HEK293T (cell line): ENCODE data around the gene RNU6-1.

Experiments used
- CTCF ChIA-PET: fragments of 350-600 bp; formaldehyde crosslinking; extraction: SDS; loops from one replicate; lab custom pipeline; 2021; ENCODE audit warnings: antibody characterized with exemption, inconsistent platforms; lab: Yijun Ruan, JAX
- POLR2A ChIA-PET: fragments of 350-600 bp; formaldehyde crosslinking; extraction: SDS; loops from one replicate; lab custom pipeline; 2020; ENCODE audit warnings: antibody characterized with exemption, inconsistent platforms; lab: Yijun Ruan, JAX
- DNase-seq: peaks from one replicate; pipeline ENCODE4 v3.0.0; 2012; ENCODE audit warnings: mixed read lengths; ENCODE audit errors: extremely low spot score
- ARNT ChIP-seq: fragments of 450-650 bp; IDR thresholded peaks from 2 replicates; pipeline ENCODE4 v1.6.1; 2017; ENCODE audit warnings: mild to moderate bottlenecking
- BHLHE40 ChIP-seq: fragments of 450-650 bp; IDR thresholded peaks from 2 replicates; pipeline ENCODE4 v1.6.1; 2016; ENCODE audit warnings: mild to moderate bottlenecking, moderate library complexity, borderline replicate concordance
- CTBP1 ChIP-seq: fragments of 450-650 bp; IDR thresholded peaks from 2 replicates; pipeline ENCODE4 v1.6.1; 2016; ENCODE audit warnings: borderline replicate concordance
- ELF4 ChIP-seq: fragments of 450-650 bp; IDR thresholded peaks from 2 replicates; pipeline ENCODE4 v1.6.1; 2017; ENCODE audit warnings: antibody characterized with exemption
- FOXA1 ChIP-seq: fragments of 450-650 bp; IDR thresholded peaks from 2 replicates; pipeline ENCODE4 v1.6.1; 2016; ENCODE audit warnings: mild to moderate bottlenecking
- FOXK2 ChIP-seq: fragments of 450-650 bp; IDR thresholded peaks from 2 replicates; pipeline ENCODE4 v1.6.1; 2016; ENCODE audit warnings: mild to moderate bottlenecking
- FOXM1 ChIP-seq: fragments of 450-650 bp; IDR thresholded peaks from 2 replicates; pipeline ENCODE4 v1.6.1; 2017; ENCODE audit warnings: mild to moderate bottlenecking, borderline replicate concordance
- HDGF ChIP-seq: fragments of 450-650 bp; IDR thresholded peaks from 2 replicates; pipeline ENCODE4 v1.6.1; 2017; ENCODE audit warnings: antibody characterized with exemption, borderline replicate concordance
- L3MBTL2 ChIP-seq: fragments of 450-650 bp; conservative IDR thresholded peaks from 2 replicates; pipeline ENCODE4 v1.6.1; 2016; ENCODE audit warnings: mild to moderate bottlenecking
- LEF1 ChIP-seq: fragments of 450-650 bp; IDR thresholded peaks from 2 replicates; pipeline ENCODE4 v1.6.1; 2017; ENCODE audit warnings: mild to moderate bottlenecking, borderline replicate concordance
- NFRKB ChIP-seq: fragments of 450-650 bp; IDR thresholded peaks from 2 replicates; pipeline ENCODE4 v1.6.1; 2016; ENCODE audit warnings: mild to moderate bottlenecking, moderate library complexity
- SP1 ChIP-seq: fragments of 450-650 bp; IDR thresholded peaks from 2 replicates; pipeline ENCODE4 v1.6.1; 2017
- SUZ12 ChIP-seq: fragments of 450-650 bp; IDR thresholded peaks from 2 replicates; pipeline ENCODE4 v1.6.1; 2016; ENCODE audit warnings: mild to moderate bottlenecking
- TARDBP ChIP-seq: fragments of 450-650 bp; IDR thresholded peaks from 2 replicates; pipeline ENCODE4 v1.6.1; 2016
- ZNF384 ChIP-seq: fragments of 450-650 bp; IDR thresholded peaks from 2 replicates; pipeline ENCODE4 v1.6.1; 2016
- TF ChIP-seq, protein P1 (sequence below): fragments of 450-650 bp; IDR thresholded peaks from 2 replicates; pipeline ENCODE4 v1.6.1; 2016

Gene RNU6-1

DNA sequence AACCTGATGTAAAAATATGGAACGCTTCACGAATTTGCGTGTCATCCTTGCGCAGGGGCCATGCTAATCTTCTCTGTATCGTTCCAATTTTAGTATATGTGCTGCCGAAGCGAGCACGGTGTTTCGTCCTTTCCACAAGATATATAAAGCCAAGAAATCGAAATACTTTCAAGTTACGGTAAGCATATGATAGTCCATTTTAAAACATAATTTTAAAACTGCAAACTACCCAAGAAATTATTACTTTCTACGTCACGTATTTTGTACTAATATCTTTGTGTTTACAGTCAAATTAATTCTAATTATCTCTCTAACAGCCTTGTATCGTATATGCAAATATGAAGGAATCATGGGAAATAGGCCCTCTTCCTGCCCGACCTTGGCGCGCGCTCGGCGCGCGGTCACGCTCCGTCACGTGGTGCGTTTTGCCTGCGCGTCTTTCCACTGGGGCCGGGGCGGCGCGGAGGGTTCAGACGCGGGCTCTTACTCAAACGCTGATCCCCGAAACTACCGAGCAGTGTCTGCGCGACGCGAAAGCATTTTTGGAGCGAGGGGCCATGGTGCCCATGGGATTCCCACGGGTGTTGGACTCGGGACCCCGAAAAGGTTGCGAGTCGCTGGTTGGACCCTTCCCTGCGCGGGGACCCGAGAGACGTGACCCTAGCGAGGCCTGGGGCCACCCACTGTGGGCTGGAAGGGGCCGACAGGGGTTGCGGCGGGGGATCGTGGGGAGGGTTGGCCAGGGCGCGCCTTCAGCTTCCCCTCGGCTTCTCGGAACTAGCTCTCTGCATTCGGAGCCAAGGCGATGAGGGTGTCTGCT is at the start of gene RNU6-1:
Gene RNU6-1, minus strand, starts transcription at position 117 of the 820 bp plus-strand sequence.
- CTCF ChIA-PET: interaction anchor here (1.9 kb wide), 1 partner anchor 315 kb away, joined by 4 read pairs; no protein-coding TSS in a partner anchor
- peak; percentile 80; the same call in 1 of the 2 replicates for TF ChIP-seq L3MBTL2
- TF ChIP-seq, protein P1, sequence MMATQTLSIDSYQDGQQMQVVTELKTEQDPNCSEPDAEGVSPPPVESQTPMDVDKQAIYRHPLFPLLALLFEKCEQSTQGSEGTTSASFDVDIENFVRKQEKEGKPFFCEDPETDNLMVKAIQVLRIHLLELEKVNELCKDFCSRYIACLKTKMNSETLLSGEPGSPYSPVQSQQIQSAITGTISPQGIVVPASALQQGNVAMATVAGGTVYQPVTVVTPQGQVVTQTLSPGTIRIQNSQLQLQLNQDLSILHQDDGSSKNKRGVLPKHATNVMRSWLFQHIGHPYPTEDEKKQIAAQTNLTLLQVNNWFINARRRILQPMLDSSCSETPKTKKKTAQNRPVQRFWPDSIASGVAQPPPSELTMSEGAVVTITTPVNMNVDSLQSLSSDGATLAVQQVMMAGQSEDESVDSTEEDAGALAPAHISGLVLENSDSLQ: no peak
- TF ChIP-seq ARNT: peak; percentile 17; the same call in 1 of the 2 replicates
- peak; percentile 79 for TF ChIP-seq TARDBP
- 0 out of 2 replicates have a peak, but pooled peaks have one; percentile 30 for TF ChIP-seq ELF4
- POLR2A ChIA-PET: interaction anchor here (0.6 to 1.6 kb wide), 7 partner anchors 11 to 432 kb away, joined by 3 to 5 read pairs (median 3); partner anchors contain the start of gene PIAS1
- peak; percentile 88 for DNase-seq

DNA sequence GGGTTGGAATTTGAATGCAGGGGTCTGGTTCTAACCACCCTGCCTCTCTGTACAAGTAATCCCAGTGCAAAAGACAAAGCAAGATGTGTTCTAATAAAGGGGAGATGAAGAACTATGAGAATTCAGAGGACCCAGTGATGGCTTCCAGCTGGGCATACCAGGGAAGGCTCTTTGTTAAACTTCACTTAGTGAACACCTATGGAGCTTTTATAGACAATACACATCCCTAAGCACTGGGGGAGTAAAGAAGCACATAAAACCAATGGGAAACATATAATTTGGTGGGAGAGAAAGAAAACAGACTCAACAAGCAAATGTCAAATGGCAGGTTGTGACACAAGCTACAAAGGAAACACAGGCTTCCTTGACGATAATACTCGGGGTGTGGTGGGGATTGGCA is 47.9 kb upstream of the RNU6-1 start:
- TF ChIP-seq SP1: no peak
- no peak for TF ChIP-seq FOXK2
- TF ChIP-seq CTBP1: no peak
- no peak for TF ChIP-seq LEF1
- TF ChIP-seq, protein P1: no peak
- TF ChIP-seq BHLHE40: no peak
- TF ChIP-seq TARDBP: no peak
- no peak for TF ChIP-seq FOXM1
- TF ChIP-seq HDGF: no peak
- TF ChIP-seq ARNT: no peak
- no peak for TF ChIP-seq NFRKB
- TF ChIP-seq FOXA1: no peak
- no peak for TF ChIP-seq ZNF384
- TF ChIP-seq SUZ12: no peak
- TF ChIP-seq L3MBTL2: no peak
- no peak for TF ChIP-seq ELF4
- POLR2A ChIA-PET: no interaction called here
- no peak for DNase-seq
- CTCF ChIA-PET: no interaction called here

DNA sequence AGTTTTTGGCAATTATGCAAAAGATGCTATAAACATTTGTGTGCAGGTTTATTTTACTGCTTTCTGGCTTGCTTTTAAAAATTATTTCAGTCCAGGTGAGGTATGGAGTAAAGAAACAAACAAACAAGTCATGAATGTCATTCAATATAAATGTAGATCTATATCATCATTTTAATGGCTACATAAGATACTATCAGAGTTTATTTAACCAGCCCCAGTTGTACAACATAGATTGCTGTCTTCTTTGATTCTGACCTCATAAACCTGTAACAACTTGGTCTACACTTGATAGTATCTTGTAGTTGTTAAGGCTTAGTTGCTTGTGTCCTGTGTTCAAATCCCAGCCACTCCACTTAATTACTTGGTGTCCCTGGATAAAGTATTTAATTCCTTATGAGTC is 46.0 kb upstream of the RNU6-1 start:
- no peak for DNase-seq
- no peak for TF ChIP-seq L3MBTL2
- no peak for TF ChIP-seq CTBP1
- no peak for TF ChIP-seq FOXM1
- TF ChIP-seq FOXK2: no peak
- no peak for TF ChIP-seq TARDBP
- no peak for TF ChIP-seq ZNF384
- no peak for TF ChIP-seq BHLHE40
- no peak for TF ChIP-seq ELF4
- no peak for TF ChIP-seq NFRKB
- TF ChIP-seq, protein P1: no peak
- TF ChIP-seq HDGF: no peak
- no peak for TF ChIP-seq LEF1
- CTCF ChIA-PET: no interaction called here
- POLR2A ChIA-PET: interaction anchor here (0.6 kb wide), 1 partner anchor 11 kb away, joined by 3 read pairs; no protein-coding TSS in a partner anchor

DNA sequence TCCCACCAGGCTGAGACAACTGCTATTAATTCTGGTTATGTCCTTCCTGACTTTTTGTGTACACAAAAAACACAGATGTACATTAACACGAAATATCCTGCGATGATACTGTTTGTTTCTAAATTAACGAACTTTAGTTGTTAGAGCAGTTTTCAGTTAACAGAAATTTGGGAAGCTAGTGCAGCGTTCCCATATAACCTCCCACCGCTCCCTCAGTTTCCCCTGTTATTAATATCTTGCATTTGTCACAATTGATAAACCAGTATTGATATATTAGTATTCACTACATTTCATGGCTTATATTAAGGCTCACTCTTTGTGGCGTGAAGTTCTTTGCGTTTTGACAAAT is 45.3 kb upstream of the RNU6-1 start:
- ChIA-PET CTCF (no interaction called here), POLR2A (interaction anchor here (1.3 kb wide), 1 partner anchor 392 kb away, joined by 4 read pairs; the partner anchor contains the start of gene FEM1B)
- no peak for TF ChIP-seq FOXK2
- no peak for TF ChIP-seq ELF4
- no peak for TF ChIP-seq BHLHE40
- TF ChIP-seq, protein P1: no peak
- no peak for TF ChIP-seq NFRKB
- no peak for DNase-seq

DNA sequence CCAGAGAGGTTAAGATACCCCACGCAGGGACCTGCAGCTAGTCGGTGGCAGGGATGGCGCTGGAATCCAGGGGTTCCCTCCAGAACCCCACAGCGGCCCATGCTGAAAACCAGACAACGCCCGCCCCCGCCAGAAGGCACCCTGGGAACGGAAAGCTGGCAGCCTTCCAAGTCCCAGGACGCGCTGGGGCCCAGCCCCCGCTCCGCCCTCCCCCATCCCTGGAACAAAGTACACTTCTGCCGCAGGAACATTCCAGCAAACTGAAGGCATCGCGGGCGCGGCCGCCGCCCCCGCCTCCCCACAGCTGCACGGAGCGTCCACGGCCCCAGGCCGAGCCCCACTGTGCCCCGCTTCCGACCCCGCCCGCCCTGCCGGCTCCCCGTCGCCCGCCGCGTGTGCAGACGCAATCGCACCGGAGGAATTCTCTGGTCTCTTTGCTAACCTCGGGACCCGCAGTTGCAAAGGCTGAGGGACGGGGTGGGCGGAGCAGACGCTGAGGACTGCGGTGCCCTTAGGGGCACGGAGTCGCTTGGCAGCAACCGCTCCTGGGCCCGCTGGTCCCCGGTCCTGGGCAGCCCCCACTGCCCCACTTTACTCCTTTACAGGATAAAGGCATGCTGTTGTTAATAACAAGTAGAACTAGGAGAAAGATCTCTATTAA is 44.8 kb upstream of the RNU6-1 start:
- POLR2A ChIA-PET: interaction anchor here (1.1 to 2.0 kb wide), 5 partner anchors 21 to 393 kb away, joined by 3 to 9 read pairs (median 4); partner anchors contain the start of genes FEM1B and PIAS1
- no peak for TF ChIP-seq FOXA1
- TF ChIP-seq NFRKB: no peak
- no peak for TF ChIP-seq HDGF
- no peak for TF ChIP-seq SUZ12
- no peak for TF ChIP-seq ZNF384
- TF ChIP-seq, protein P1: no peak
- no peak for TF ChIP-seq ELF4
- TF ChIP-seq ARNT: no peak
- TF ChIP-seq FOXM1: no peak
- no peak for TF ChIP-seq L3MBTL2
- TF ChIP-seq SP1: no peak
- TF ChIP-seq TARDBP: no peak
- TF ChIP-seq CTBP1: no peak
- CTCF ChIA-PET: no interaction called here
- peak; percentile 72 for DNase-seq
